Immature natural killer cell (primary cell): Measurements from ENCODE around the gene AUTS2. TPM values are rescaled to one million over a fixed set of nuclear protein-coding genes. Genes with fewer than 3 reads are reported as not detected.

Source experiments
- DNase-seq, 3 donors: peaks; one replicate each; pipeline ENCODE4 v3.0.0; 2022; ENCODE audit warnings: mixed read lengths in 1 of 3
- H3K27ac Mint-ChIP-seq, 6 donors: one replicate each; pipeline ENCODE4 v1.8.0; 2020; ENCODE audit warnings: mixed read lengths in 6 of 6, mild to moderate bottlenecking in 5 of 6, inconsistent platforms in 4 of 6, moderate library complexity in 3 of 6
- H3K27me3 Mint-ChIP-seq, 3 donors: one replicate each; pipeline ENCODE4 v1.8.0; 2020 to 2021; ENCODE audit warnings: low read depth in 3 of 3, mild to moderate bottlenecking in 3 of 3, mixed read lengths in 3 of 3, moderate library complexity in 3 of 3, inconsistent platforms in 1 of 3
- H3K36me3 Mint-ChIP-seq, 3 donors: one replicate each; pipeline ENCODE4 v1.8.0; 2020; ENCODE audit warnings: mixed read lengths in 3 of 3, inconsistent platforms in 2 of 3, mild to moderate bottlenecking in 2 of 3
- H3K4me1 Mint-ChIP-seq, 2 donors: one replicate each; pipeline ENCODE4 v1.8.0; 2020; ENCODE audit warnings: inconsistent platforms in 2 of 2, mild to moderate bottlenecking in 2 of 2, mixed read lengths in 2 of 2, moderate library complexity in 1 of 2
- H3K4me3 Mint-ChIP-seq, 5 donors: one replicate each; pipeline ENCODE4 v1.8.0; 2020; ENCODE audit warnings: mild to moderate bottlenecking in 5 of 5, mixed read lengths in 5 of 5, inconsistent platforms in 3 of 5, moderate library complexity in 3 of 5
- H3K9me3 Mint-ChIP-seq, 6 donors: one replicate each; pipeline ENCODE4 v1.8.0; 2020; ENCODE audit warnings: mild to moderate bottlenecking in 6 of 6, mixed read lengths in 6 of 6, inconsistent platforms in 4 of 6, moderate library complexity in 3 of 6
- polyA plus RNA-seq, 3 donors: library from polyadenylated mRNA; unstranded; fragments of 300-500 nt; fragmentation: Illumina TruSeq; gene quantifications; one replicate each; pipeline ENCODE4 v1.2.3, GENCODE V29; 2021

AUTS2 gene
- polyA plus RNA-seq, 3 donors from 2014 or later = 1.9 to 17.6 (median 8.0) TPM

- Mint-ChIP-seq H3K9me3 (no peaks in the 10 kb centered on the region), H3K4me1 (no peaks in the 10 kb centered on the region), H3K4me3 (no peak overlapping the region), H3K36me3 (no peaks in the 10 kb centered on the region), H3K27ac (no peak overlapping the region), H3K27me3 (peaks cover 0 to 2% (median 1%) of the 10 kb centered on the region in 3 donors)
- no peak for DNase-seq
These were observed 981.9 kb downstream of the AUTS2 start for GRCh38 chr7:70580161-70580560.

- Mint-ChIP-seq H3K4me1 (peaks cover 10 to 11% of the 10 kb centered on the region in 2 donors), H3K9me3 (no peaks in the 10 kb centered on the region), H3K27ac (no peak overlapping the region), H3K27me3 (peaks cover 2 to 4% (median 2%) of the 10 kb centered on the region in 3 donors), H3K36me3 (peaks cover 0 to 8% (median 4%) of the 10 kb centered on the region in 3 donors), H3K4me3 (no peak overlapping the region)
- no peak for DNase-seq
These were observed 984.9 kb downstream of the AUTS2 start for GRCh38 chr7:70582927-70583895.

GRCh38 chr7:70583965-70584883 lies 985.9 kb downstream of the AUTS2 start:
- no peak for DNase-seq
- Mint-ChIP-seq H3K4me3 (no peak overlapping the region), H3K27ac (no peak overlapping the region), H3K27me3 (peaks cover 2 to 4% (median 3%) of the 10 kb centered on the region in 3 donors), H3K36me3 (peaks cover 0 to 9% (median 4%) of the 10 kb centered on the region in 3 donors), H3K4me1 (peaks cover 14 to 15% of the 10 kb centered on the region in 2 donors), H3K9me3 (no peaks in the 10 kb centered on the region)

- Mint-ChIP-seq H3K4me3 (no peak overlapping the region), H3K27ac (no peak overlapping the region), H3K4me1 (peaks cover 14 to 15% of the 10 kb centered on the region in 2 donors), H3K9me3 (no peaks in the 10 kb centered on the region), H3K27me3 (peaks cover 2 to 4% (median 4%) of the 10 kb centered on the region in 3 donors), H3K36me3 (peaks cover 0 to 9% (median 4%) of the 10 kb centered on the region in 3 donors)
- peak; percentile 29 to 42 (median 30) for DNase-seq
These were observed 986.8 kb downstream of the AUTS2 start for GRCh38 chr7:70585071-70585470.

GRCh38 chr7:70586822-70587221 lies 988.5 kb downstream of the AUTS2 start:
- Mint-ChIP-seq H3K27ac (peak overlapping the region in 2 of 6 donors; percentile 43 to 56), H3K4me3 (no peak overlapping the region)

GRCh38 chr7:70587739-70588138 lies 989.5 kb downstream of the AUTS2 start:
- Mint-ChIP-seq H3K27ac (peak overlapping the region in 3 of 6 donors; percentile 46 to 49 (median 46)), H3K36me3 (peaks cover 0 to 9% (median 4%) of the 10 kb centered on the region in 3 donors), H3K4me3 (peak overlapping the region in 4 of 5 donors; percentile 28 to 45 (median 43)), H3K9me3 (no peaks in the 10 kb centered on the region), H3K27me3 (peaks cover 3 to 4% (median 4%) of the 10 kb centered on the region in 3 donors), H3K4me1 (peaks cover 14 to 15% of the 10 kb centered on the region in 2 donors)
- DNase-seq = peak; percentile 31 to 38 (median 34)

More at GRCh38 chr7:70586822-70587221, 988.5 kb downstream of the AUTS2 start:
- peaks cover 0 to 9% (median 4%) of the 10 kb centered on the region in 3 donors for H3K36me3 Mint-ChIP-seq
- H3K27me3 Mint-ChIP-seq = peaks cover 3 to 4% (median 4%) of the 10 kb centered on the region in 3 donors
- peaks cover 14 to 15% of the 10 kb centered on the region in 2 donors for H3K4me1 Mint-ChIP-seq
- no peaks in the 10 kb centered on the region for H3K9me3 Mint-ChIP-seq
- no peak for DNase-seq

- no peak for DNase-seq
- H3K27ac Mint-ChIP-seq = peak overlapping the region in 3 of 6 donors; percentile 46 to 49 (median 46)
- H3K27me3 Mint-ChIP-seq = peaks cover 2 to 4% (median 3%) of the 10 kb centered on the region in 3 donors
- no peaks in the 10 kb centered on the region for H3K9me3 Mint-ChIP-seq
- peak overlapping the region in 4 of 5 donors; percentile 22 to 45 (median 36) for H3K4me3 Mint-ChIP-seq
- H3K36me3 Mint-ChIP-seq = peaks cover 0 to 9% (median 4%) of the 10 kb centered on the region in 3 donors
- peaks cover 14 to 15% of the 10 kb centered on the region in 2 donors for H3K4me1 Mint-ChIP-seq
These were observed 990.1 kb downstream of the AUTS2 start for GRCh38 chr7:70588191-70588921.

GRCh38 chr7:70589010-70589409 lies 990.7 kb downstream of the AUTS2 start:
- peak overlapping the region in 1 of 6 donors; percentile 49 for H3K27ac Mint-ChIP-seq
- peaks cover 2 to 4% (median 3%) of the 10 kb centered on the region in 3 donors for H3K27me3 Mint-ChIP-seq
- H3K4me1 Mint-ChIP-seq = peaks cover 14 to 15% of the 10 kb centered on the region in 2 donors
- peaks cover 0 to 9% (median 4%) of the 10 kb centered on the region in 3 donors for H3K36me3 Mint-ChIP-seq
- H3K9me3 Mint-ChIP-seq = no peaks in the 10 kb centered on the region
- no peak for DNase-seq
- H3K4me3 Mint-ChIP-seq = no peak overlapping the region

GRCh38 chr7:70589590-70589989 lies 991.3 kb downstream of the AUTS2 start:
- Mint-ChIP-seq H3K4me3 (no peak overlapping the region), H3K36me3 (peaks cover 0 to 9% (median 4%) of the 10 kb centered on the region in 3 donors), H3K4me1 (peaks cover 15 to 17% of the 10 kb centered on the region in 2 donors), H3K9me3 (no peaks in the 10 kb centered on the region), H3K27me3 (peaks cover 2 to 4% (median 3%) of the 10 kb centered on the region in 3 donors), H3K27ac (no peak overlapping the region)
- no peak for DNase-seq

- Mint-ChIP-seq H3K9me3 (no peaks in the 10 kb centered on the region), H3K4me1 (peaks cover 17 to 18% of the 10 kb centered on the region in 2 donors), H3K36me3 (peaks cover 0 to 9% (median 4%) of the 10 kb centered on the region in 3 donors), H3K4me3 (no peak overlapping the region), H3K27me3 (peaks cover 2 to 5% (median 3%) of the 10 kb centered on the region in 3 donors), H3K27ac (no peak overlapping the region)
- no peak for DNase-seq
These were observed 992.0 kb downstream of the AUTS2 start for GRCh38 chr7:70590126-70590854.

- Mint-ChIP-seq H3K27ac (no peak overlapping the region), H3K36me3 (peaks cover 0 to 9% (median 4%) of the 10 kb centered on the region in 3 donors), H3K9me3 (no peaks in the 10 kb centered on the region), H3K4me1 (peaks cover 25 to 26% of the 10 kb centered on the region in 2 donors), H3K4me3 (no peak overlapping the region), H3K27me3 (peaks cover 3 to 9% (median 6%) of the 10 kb centered on the region in 3 donors)
- no peak for DNase-seq
These were observed 993.4 kb downstream of the AUTS2 start for GRCh38 chr7:70591643-70592042.

- no peak overlapping the region for H3K27ac Mint-ChIP-seq
- no peak for DNase-seq
- H3K27me3 Mint-ChIP-seq = peaks cover 3 to 9% (median 7%) of the 10 kb centered on the region in 3 donors
- H3K4me1 Mint-ChIP-seq = peaks cover 27 to 30% of the 10 kb centered on the region in 2 donors
- no peaks in the 10 kb centered on the region for H3K9me3 Mint-ChIP-seq
- peaks cover 0 to 9% (median 4%) of the 10 kb centered on the region in 3 donors for H3K36me3 Mint-ChIP-seq
- H3K4me3 Mint-ChIP-seq = no peak overlapping the region
These were observed 993.9 kb downstream of the AUTS2 start for GRCh38 chr7:70592171-70592570.
